ENCODE measurements around the gene DCPS. TPM values are rescaled to one million over a fixed set of nuclear protein-coding genes. Genes with fewer than 3 reads are reported as not detected.
"Not testable (repeated sequence)": the region's sequence is repeated elsewhere in the genome, so short reads cannot be mapped to it uniquely, and the experiment has no call there.

DCPS gene
- total and polyA plus RNA-seq, 7 experiments from 2014 or later, result 11.0 to 39.2 (median 17.9) TPM

DNA sequence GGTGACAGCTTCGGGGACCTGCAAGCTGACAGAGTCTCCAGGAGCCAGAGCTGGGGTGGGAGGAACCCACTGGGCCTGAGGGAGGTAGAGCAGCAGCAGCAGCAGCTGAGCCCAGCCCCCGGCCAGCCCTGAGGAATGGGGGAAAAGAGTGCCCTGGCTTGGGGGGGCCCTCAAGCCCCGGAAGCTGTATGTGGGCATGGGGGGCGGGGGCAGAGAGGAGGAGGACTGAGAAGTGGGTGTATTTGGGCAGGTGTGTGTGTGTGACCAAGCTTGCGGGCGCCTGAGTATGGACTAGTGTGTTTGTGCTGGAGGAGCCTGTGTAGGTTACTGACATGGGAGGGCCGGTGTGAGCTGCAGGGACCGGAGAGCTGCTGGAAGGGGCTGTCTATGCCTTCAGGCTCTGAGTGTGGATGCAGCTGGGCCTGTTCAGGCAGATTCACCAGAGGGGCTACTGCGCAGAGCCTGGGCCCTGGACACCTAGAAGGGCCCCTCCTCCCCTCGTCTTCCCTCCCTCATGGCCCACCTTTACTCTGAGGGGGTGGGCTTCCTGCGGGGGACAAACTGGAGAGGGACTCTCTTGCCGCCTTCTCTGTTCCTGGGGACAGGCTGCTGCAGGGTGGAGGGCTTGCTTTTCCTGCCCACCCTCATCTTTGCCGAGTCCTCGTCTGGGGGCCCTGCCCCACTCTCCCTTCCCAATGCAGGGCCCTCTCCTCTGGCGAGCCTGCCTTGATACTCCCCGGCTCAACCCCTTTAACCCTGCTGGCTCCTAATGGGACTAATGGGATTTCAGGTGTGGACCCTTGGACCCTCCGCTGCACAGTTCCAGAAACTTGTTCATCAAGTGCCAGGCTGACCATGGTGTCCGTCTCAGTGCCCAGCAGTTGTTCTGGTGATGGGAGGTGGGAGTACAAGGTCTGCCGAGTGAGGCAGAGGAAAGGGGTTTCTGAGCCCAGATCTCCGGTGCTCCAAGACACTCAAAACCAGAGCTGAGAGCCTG is 79.8 kb downstream of the DCPS start:
- ChIA-PET CTCF (no interaction called here), POLR2A (no interaction called here)
- Mint-ChIP-seq H3K27me3 (no peaks in the 10 kb centered on the region), H3K36me3 (peaks cover 0 to 2% (median 0%) of the 10 kb centered on the region in 5 donors), H3K4me1 (peaks cover 0 to 11% (median 0%) of the 10 kb centered on the region in 7 donors), H3K4me3 (no peak overlapping the region), H3K9me3 (no peaks in the 10 kb centered on the region), H3K27ac (no peak overlapping the region)
- Histone ChIP-seq H3K27ac (ENCODE audit: low read depth, low read length) (no peak overlapping the region), H3K4me1 (ENCODE audit: control insufficient read depth in 2 of 2, insufficient read depth in 2 of 2, low read length in 2 of 2) (no peaks in the 10 kb centered on the region), H3K4me3 (ENCODE audit: low read length) (no peak overlapping the region), H3K9me3 (ENCODE audit: control insufficient read depth in 2 of 3, low read length in 3 of 3) (no peaks in the 10 kb centered on the region), H3K27me3 (ENCODE audit: control insufficient read depth in 2 of 2, insufficient read depth in 2 of 2, low read length in 2 of 2) (no peaks in the 10 kb centered on the region), H3K36me3 (ENCODE audit: control insufficient read depth in 2 of 3, insufficient read depth in 3 of 3, low read length in 3 of 3) (no peaks in the 10 kb centered on the region)
- intact Hi-C loops (cut with micrococcal nuclease), result no loop called here
- ATAC-seq (no peak), DNase-seq (no peak)

DNA sequence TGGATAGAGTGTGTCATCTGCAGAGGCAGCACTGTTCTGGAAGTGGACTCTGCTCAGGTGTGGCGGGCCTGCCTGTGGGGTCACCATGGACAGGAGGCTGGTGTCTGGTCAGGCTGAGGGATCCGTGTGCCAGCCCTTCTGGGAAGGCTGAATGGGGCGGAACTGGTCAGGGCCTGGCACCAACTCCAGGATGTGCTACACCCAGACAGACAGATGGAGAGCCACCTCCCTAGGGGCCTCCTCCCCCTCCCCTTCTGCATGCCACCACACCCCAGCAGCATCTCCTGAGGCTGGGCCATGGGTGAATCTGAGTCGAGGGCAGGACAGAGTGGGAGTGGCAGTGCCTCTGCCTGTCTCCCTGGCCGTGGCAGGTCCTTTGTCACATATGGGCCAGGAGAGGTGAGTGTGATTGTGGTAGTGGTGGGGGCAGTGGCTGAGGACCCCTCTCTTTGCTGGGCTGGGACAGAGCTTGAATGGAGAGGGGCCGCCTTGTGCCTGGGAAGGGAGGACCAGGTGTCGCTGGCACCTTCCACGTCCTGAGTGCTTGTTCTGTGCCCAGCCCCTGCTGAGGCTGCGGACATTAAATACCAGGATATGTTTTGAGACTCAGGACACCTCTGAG is 80.7 kb downstream of the DCPS start:
- no peaks in the 10 kb centered on the region for H3K9me3 ChIP-seq (ENCODE audit: control insufficient read depth in 2 of 3, low read length in 3 of 3)
- Mint-ChIP-seq H3K4me1 (peaks cover 0 to 7% (median 0%) of the 10 kb centered on the region in 7 donors), H3K27me3 (no peaks in the 10 kb centered on the region), H3K4me3 (no peak overlapping the region), H3K27ac (no peak overlapping the region), H3K36me3 (no peaks in the 10 kb centered on the region), H3K9me3 (no peaks in the 10 kb centered on the region)
- POLR2A ChIA-PET, result no interaction called here
- DNase-seq (no peak), ATAC-seq (no peak)
- no peaks in the 10 kb centered on the region for H3K36me3 ChIP-seq (ENCODE audit: control insufficient read depth in 2 of 3, insufficient read depth in 3 of 3, low read length in 3 of 3)
- no peak overlapping the region for H3K4me3 ChIP-seq (ENCODE audit: low read length)
- H3K27ac ChIP-seq (ENCODE audit: low read depth, low read length), result no peak overlapping the region
- intact Hi-C loops (cut with micrococcal nuclease), result no loop called here
- no peaks in the 10 kb centered on the region for H3K27me3 ChIP-seq (ENCODE audit: control insufficient read depth in 2 of 2, insufficient read depth in 2 of 2, low read length in 2 of 2)
- H3K4me1 ChIP-seq (ENCODE audit: control insufficient read depth in 2 of 2, insufficient read depth in 2 of 2, low read length in 2 of 2), result no peaks in the 10 kb centered on the region
- CTCF ChIA-PET, result no interaction called here

DNA sequence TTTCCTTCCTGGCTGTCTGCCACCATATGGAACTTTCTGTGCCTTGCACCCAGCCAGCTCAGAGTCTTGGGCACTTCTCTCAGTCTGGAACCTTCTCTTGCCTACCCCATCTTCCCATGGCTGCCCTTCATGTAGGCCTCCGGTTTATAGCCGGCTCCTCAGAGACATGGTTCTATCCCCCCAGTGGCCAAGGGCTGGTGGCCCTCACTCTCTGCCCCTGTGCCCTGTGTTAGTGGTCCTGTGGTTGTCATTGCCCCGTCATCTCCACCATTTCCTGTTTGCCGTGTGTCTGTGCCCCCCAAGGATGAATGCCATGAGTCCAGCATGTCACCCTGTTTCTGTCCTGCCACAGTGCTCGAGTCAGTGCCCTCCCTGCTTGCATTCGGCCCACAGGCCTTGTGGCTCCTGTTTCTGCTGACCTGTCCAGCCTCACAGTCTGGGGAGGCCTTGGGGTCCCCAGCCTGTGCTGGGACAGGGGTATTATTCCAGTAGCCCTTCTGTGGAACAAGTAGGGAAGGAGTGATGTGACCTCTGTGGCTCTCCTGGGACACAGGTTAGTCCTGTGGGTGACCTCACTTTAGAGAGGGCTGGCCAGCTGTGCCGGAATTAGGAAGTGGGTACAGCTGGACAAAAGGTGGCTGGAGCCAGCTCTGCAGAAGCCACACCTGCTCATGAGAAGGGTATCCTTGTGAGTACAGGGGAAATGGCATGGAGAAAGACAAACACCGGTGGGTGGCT is 82.3 kb downstream of the DCPS start:
- Histone ChIP-seq H3K27me3 (ENCODE audit: control insufficient read depth in 2 of 2, insufficient read depth in 2 of 2, low read length in 2 of 2) (no peaks in the 10 kb centered on the region), H3K4me3 (ENCODE audit: low read length) (no peak overlapping the region), H3K4me1 (ENCODE audit: control insufficient read depth in 2 of 2, insufficient read depth in 2 of 2, low read length in 2 of 2) (no peaks in the 10 kb centered on the region), H3K27ac (ENCODE audit: low read depth, low read length) (no peak overlapping the region), H3K9me3 (ENCODE audit: control insufficient read depth in 2 of 3, low read length in 3 of 3) (no peaks in the 10 kb centered on the region), H3K36me3 (ENCODE audit: control insufficient read depth in 2 of 3, insufficient read depth in 3 of 3, low read length in 3 of 3) (no peaks in the 10 kb centered on the region)
- Mint-ChIP-seq H3K27ac (no peak overlapping the region), H3K4me1 (peaks cover 0 to 9% (median 0%) of the 10 kb centered on the region in 7 donors), H3K9me3 (no peaks in the 10 kb centered on the region), H3K4me3 (no peak overlapping the region), H3K36me3 (no peaks in the 10 kb centered on the region), H3K27me3 (no peaks in the 10 kb centered on the region)
- ATAC-seq (peak; percentile 30), DNase-seq (no peak)
- ChIA-PET CTCF (no interaction called here), POLR2A (no interaction called here)
- intact Hi-C loops (cut with micrococcal nuclease), result no loop called here

DNA sequence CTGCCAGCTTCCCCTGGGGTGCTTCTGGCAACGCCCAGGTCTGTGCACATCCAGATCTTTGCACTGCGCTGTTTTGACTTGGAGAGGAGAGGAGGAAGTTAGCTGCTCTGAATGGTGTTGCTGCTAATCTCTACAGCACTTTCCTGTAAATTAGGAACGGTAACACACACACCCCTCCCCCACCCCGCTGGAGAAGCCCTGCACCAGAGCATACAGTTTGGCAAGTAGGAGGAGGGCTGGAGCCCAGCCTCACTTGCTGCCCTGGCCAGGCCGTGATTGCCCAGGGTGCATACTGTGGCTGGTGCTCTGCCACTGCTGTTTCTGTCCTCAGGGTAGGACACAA is 82.8 kb downstream of the DCPS start:
- H3K27ac ChIP-seq (ENCODE audit: low read depth, low read length); H3K4me1 ChIP-seq (ENCODE audit: control insufficient read depth in 2 of 2, insufficient read depth in 2 of 2, low read length in 2 of 2); CTCF ChIA-PET; H3K4me3 ChIP-seq (ENCODE audit: low read length); POLR2A ChIA-PET; intact Hi-C loops (cut with micrococcal nuclease); H3K9me3 Mint-ChIP-seq; DNase-seq; H3K36me3 ChIP-seq (ENCODE audit: control insufficient read depth in 2 of 3, insufficient read depth in 3 of 3, low read length in 3 of 3); H3K4me3 Mint-ChIP-seq; H3K27ac Mint-ChIP-seq; H3K36me3 Mint-ChIP-seq; H3K9me3 ChIP-seq (ENCODE audit: control insufficient read depth in 2 of 3, low read length in 3 of 3); H3K27me3 ChIP-seq (ENCODE audit: control insufficient read depth in 2 of 2, insufficient read depth in 2 of 2, low read length in 2 of 2); H3K27me3 Mint-ChIP-seq: not testable (repeated sequence)
- peaks cover 0 to 10% (median 0%) of the 10 kb centered on the region in 7 donors for H3K4me1 Mint-ChIP-seq
- peak; percentile 68 for ATAC-seq

DNA sequence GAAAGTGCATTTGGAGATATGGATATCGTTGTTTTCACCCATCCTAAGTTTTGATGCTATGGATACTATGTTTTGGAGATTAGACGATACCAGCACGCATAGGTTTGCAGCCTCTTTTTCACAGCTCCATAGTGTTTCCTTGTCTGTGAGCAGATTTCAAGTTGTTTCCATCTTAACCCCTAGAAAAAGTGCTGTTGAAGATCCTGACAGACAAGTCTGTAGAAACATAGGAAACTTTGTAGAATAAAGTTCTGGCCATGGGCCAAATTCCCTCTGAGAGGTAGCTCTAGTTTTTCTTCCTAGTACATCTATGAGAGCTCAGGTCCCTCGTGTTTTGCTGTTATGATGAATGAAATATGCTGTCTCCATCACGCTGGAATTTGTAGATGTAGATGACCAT is 84.0 kb downstream of the DCPS start:
- Histone ChIP-seq H3K36me3 (ENCODE audit: control insufficient read depth in 2 of 3, insufficient read depth in 3 of 3, low read length in 3 of 3) (no peaks in the 10 kb centered on the region), H3K4me1 (ENCODE audit: control insufficient read depth in 2 of 2, insufficient read depth in 2 of 2, low read length in 2 of 2) (no peaks in the 10 kb centered on the region), H3K27me3 (ENCODE audit: control insufficient read depth in 2 of 2, insufficient read depth in 2 of 2, low read length in 2 of 2) (no peaks in the 10 kb centered on the region), H3K27ac (ENCODE audit: low read depth, low read length) (no peak overlapping the region), H3K9me3 (ENCODE audit: control insufficient read depth in 2 of 3, low read length in 3 of 3) (no peaks in the 10 kb centered on the region), H3K4me3 (ENCODE audit: low read length) (no peak overlapping the region)
- Mint-ChIP-seq H3K27me3 (no peaks in the 10 kb centered on the region), H3K4me3 (no peak overlapping the region), H3K9me3 (no peaks in the 10 kb centered on the region), H3K4me1 (peaks cover 0 to 13% (median 0%) of the 10 kb centered on the region in 7 donors), H3K36me3 (no peaks in the 10 kb centered on the region), H3K27ac (no peak overlapping the region)
- ATAC-seq, result no peak
- no peak for DNase-seq
- ChIA-PET POLR2A (no interaction called here), CTCF (no interaction called here)
- intact Hi-C loops (cut with micrococcal nuclease), result no loop called here

DNA sequence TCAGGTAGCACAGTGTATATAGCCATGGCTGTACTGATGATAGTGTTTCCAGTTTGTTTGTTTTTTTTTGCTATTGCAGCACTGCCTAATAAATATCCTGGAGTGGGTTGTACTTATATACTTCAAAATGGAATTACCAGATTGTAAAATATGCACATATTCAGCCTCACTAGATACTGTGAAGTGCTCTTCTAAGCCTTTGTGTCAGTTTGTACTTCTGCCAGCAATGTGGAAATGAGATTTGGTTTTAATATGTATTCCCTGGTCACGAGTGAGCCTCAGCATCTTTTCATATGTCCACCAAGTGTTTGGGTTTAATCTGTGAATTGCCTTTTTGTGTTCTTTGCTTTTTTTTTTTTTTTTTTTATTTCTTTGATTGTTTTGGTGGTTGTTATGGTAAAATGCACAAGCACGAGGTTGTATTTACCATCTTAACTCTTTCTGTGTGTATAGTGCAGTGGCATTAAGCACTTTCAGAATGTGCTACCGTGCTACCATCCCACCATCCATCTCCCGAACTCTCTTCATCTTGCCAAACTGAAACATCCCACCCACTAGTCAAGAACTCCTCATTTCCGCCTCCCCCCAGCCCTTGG is 86.5 kb downstream of the DCPS start:
- H3K27ac Mint-ChIP-seq, result no peak overlapping the region
- no peaks in the 10 kb centered on the region for H3K36me3 Mint-ChIP-seq
- Histone ChIP-seq H3K36me3 (ENCODE audit: control insufficient read depth in 2 of 3, insufficient read depth in 3 of 3, low read length in 3 of 3) (no peaks in the 10 kb centered on the region), H3K4me3 (ENCODE audit: low read length) (no peak overlapping the region), H3K4me1 (ENCODE audit: control insufficient read depth in 2 of 2, insufficient read depth in 2 of 2, low read length in 2 of 2) (no peaks in the 10 kb centered on the region), H3K27ac (ENCODE audit: low read depth, low read length) (no peak overlapping the region), H3K9me3 (ENCODE audit: control insufficient read depth in 2 of 3, low read length in 3 of 3) (no peaks in the 10 kb centered on the region), H3K27me3 (ENCODE audit: control insufficient read depth in 2 of 2, insufficient read depth in 2 of 2, low read length in 2 of 2) (no peaks in the 10 kb centered on the region)
- no peak for DNase-seq
- H3K9me3 Mint-ChIP-seq, result no peaks in the 10 kb centered on the region
- H3K27me3 Mint-ChIP-seq, result no peaks in the 10 kb centered on the region
- ChIA-PET POLR2A (no interaction called here), CTCF (no interaction called here)
- ATAC-seq, result no peak
- no peak overlapping the region for H3K4me3 Mint-ChIP-seq
- peaks cover 0 to 19% (median 0%) of the 10 kb centered on the region in 7 donors for H3K4me1 Mint-ChIP-seq
- intact Hi-C loops (cut with micrococcal nuclease), result no loop called here

All from naive thymus-derived CD4-positive, alpha-beta T cell (primary cell).